ENCODE measurements around the gene PPP2CA.
A peak's percentile ranks its signal among the peaks of the same experiment; 100 is the strongest.
"Not testable (repeated sequence)": the region's sequence is repeated elsewhere in the genome, so short reads cannot be mapped to it uniquely, and the experiment has no call there.

The PPP2CA gene

GRCh38 chr5:134225780-134226440, at the start of gene PPP2CA:
PPP2CA (minus strand) TSS chr5:134226073; CDS start chr5:134225861, 212 bp downstream.
- DNase-seq (ENCODE audit: low spot score): peak; percentile 99

- no peak for DNase-seq (ENCODE audit: low spot score)
Measured at GRCh38 chr5:134273642-134274395, 47.9 kb upstream of the PPP2CA start.

DNA sequence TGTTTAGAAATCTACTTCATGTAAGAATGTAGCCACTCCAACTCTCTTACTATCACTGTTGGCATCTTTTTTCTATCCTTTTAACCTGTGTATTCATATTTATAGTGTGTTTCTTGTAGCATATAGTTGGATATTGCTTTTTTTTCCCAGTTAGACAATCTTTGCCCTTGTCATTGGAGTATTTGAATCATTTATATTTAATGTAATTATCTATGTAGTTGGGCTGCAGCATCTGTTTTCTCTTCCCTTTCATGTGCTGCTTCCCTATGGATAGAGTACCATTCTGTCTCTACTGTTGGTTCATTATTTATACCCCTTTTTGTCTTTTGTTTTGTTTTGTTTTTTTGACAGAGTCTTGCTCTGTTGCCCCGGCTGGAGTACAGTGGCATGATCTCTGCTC, 45.2 kb upstream of the PPP2CA start:
- no peak for DNase-seq (ENCODE audit: low spot score)

GRCh38 chr5:134268919-134269318, 43.0 kb upstream of the PPP2CA start:
- no peak for DNase-seq (ENCODE audit: low spot score)

GRCh38 chr5:134268019-134268601, 42.2 kb upstream of the PPP2CA start:
- no peak for DNase-seq (ENCODE audit: low spot score)

- no peak for DNase-seq (ENCODE audit: low spot score)
Measured at GRCh38 chr5:134267366-134268018, 41.6 kb upstream of the PPP2CA start.

DNA sequence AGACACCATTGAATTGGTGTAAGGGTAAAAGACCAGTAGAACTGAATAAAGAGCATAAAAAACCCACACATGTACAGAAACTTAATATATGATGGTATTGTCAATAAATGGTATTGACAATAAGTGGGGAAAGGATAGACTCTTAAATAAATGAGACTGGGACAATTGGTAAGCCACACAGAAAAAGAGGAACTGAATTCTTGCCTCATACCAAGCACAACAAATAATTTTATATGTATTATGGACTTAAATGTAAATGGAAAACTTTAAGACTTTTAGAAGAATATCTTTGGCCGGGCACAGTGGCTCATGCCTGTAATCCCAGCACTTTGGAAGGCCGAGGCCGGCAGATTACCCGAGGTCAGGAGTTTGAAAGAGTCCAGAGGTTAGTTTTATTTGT, 37.9 kb upstream of the PPP2CA start:
- DNase-seq (ENCODE audit: low spot score): no peak

- DNase-seq (ENCODE audit: low spot score): not testable (repeated sequence)
Measured at GRCh38 chr5:134262629-134263028, 36.8 kb upstream of the PPP2CA start.

DNA sequence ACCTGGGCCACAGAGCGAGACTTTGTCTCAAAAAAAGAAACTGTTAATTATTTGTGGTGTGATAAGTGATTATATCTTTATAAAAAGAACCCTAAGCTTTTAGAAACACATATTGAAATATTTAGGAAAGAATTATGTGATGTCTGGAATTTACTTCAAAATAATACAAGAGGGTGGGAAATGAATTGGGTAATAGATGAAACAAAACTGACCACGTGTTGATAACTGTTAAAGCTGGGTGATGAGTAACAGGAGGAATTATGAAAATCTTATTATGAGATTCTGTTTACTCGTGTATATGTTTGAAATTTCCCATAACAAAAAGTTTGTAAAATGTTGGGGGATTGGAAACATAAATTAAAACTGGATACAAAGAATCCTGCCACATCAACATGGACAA, 33.0 kb upstream of the PPP2CA start:
- no peak for DNase-seq (ENCODE audit: low spot score)

DNA sequence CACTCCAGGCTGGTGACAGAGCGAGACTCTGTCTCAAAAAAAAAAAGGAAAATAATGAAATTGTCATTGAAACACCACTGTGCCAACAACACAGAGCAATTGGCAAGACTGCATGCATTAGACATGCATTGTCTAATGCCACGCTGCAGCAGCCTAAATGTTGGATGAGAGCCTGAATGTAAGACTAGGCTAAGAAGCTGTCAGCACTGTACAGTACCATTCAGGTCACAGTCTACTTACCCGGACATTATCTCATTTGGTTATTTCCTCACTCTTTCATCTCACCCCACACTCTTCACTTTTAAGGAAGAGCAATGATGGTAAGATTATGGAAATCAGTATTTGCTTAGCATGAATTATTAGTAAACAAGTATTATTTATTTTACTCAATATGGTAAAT, 31.3 kb upstream of the PPP2CA start:
- DNase-seq (ENCODE audit: low spot score): no peak

DNA sequence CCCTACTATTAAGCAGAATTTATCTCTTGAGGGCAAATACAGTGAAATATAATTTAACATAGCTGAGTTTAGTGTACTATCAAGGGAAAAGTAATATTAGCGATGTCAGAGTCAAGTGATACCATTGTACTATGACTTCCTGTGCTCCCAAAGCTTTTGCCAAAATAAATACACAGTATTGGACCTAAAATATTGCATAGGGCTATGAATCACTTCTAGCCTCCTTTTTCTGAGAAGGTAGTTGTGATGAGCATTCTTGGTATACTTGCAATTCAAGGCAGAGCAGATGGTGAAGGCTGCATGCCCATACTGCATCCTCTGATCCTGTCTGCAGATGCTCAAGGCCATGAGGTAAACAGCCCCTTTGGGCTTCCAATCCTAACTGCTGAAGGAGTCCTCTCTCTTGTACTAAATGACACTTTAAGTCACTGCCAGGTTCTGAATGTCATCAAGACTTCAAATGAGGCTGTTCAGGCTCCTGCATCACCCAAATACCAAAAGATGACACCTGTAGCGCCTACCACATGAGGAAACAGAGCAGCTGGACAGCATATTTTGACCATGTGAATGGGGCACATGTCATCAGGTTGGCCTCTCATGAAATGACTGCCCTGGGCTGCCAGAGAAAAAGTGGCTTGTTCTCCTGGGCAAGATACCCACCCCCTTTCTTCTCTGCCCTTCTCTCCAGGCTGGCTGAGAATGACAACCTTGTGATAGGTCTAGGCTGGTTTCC, 29.7 kb upstream of the PPP2CA start:
- no peak for DNase-seq (ENCODE audit: low spot score)

- not testable (repeated sequence) for DNase-seq (ENCODE audit: low spot score)
Measured at GRCh38 chr5:134253368-134254153, 27.7 kb upstream of the PPP2CA start.

GRCh38 chr5:134252671-134253070, 26.8 kb upstream of the PPP2CA start:
- DNase-seq (ENCODE audit: low spot score): no peak

- no peak for DNase-seq (ENCODE audit: low spot score)
Measured at GRCh38 chr5:134250949-134251348, 25.1 kb upstream of the PPP2CA start.

- no peak for DNase-seq (ENCODE audit: low spot score)
Measured at GRCh38 chr5:134249469-134250379, 23.9 kb upstream of the PPP2CA start.

- DNase-seq (ENCODE audit: low spot score): no peak
Measured at GRCh38 chr5:134248256-134248655, 22.4 kb upstream of the PPP2CA start.

- DNase-seq (ENCODE audit: low spot score): no peak
Measured at GRCh38 chr5:134247428-134248224, 21.8 kb upstream of the PPP2CA start.

DNA sequence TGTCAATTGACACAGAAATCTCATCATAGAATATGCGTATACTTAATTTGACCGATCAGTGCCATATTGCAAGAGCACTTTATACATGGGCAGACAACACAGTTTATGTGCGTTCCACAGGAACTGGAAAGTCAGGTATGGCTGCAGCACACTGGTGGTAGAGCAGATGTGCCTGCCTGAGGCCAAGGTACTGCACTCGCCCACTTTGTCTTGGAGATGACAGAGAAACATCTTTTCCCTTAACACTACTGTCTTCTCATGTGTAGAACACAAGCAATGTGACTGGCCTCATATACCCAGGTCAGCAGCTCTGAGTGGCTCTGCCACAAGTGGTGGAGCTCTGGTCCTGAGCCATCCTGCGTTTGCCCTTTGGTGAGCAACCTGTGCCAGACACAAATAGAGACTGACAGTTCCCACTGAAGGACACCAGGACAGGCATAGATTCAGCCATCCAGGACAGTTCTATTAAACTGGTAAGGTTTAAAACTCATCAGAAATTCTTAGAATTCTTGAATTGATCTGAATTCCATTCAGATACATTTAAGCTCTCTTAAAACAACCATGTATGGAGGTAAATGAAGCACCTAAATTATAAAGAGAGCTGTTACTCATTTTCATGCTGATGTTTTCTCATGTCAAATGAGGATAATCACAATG, 21.0 kb upstream of the PPP2CA start:
- DNase-seq (ENCODE audit: low spot score): no peak

DNA sequence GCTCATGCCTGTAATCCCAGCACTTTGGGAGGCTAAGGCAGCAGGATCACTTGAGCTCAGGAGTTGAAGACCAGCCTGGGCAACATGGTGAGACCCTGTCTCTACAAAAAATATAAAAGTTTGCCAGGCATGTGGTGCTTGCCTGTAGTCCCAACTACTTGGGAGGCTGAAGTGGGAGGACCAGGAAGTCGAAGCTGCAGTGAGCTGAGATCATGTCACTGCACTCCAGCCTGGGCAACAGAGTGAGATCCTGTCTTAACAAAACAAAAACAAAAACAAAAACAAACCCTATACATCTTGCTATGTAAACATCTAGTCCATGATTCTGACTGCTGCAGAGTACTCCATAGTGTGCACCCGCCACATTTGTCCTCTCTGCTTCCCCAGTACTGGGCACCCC, 19.8 kb upstream of the PPP2CA start:
- no peak for DNase-seq (ENCODE audit: low spot score)

All from activated CD4-positive, alpha-beta T cell treated with anti-CD3 and anti-CD28 coated beads, Interleukin-2, Interleukin-4, amounts not matched to agents 100 ng/mL and 50 ng/mL, durations not matched to agents 16 hours and 8 hours (primary cell).